ENCODE results near the gene DCAF11.

- no peak for TF ChIP-seq FOXP1 (IDR thresholded peaks at IDR 0.05)
- TF ChIP-seq FOXP1 (CRISPR knock-in tag; IDR thresholded peaks at IDR 0.05) = no peak
- no peak for TF ChIP-seq ZNF709 (CRISPR knock-in tag; IDR thresholded peaks at IDR 0.05)
- TF ChIP-seq CTCF (CRISPR knock-in tag; IDR thresholded peaks at IDR 0.05) = no peak
- no peak for TF ChIP-seq RAD51 (IDR thresholded peaks at IDR 0.05; ENCODE audit: borderline replicate concordance)
- no peak for TF ChIP-seq PRPF4 (IDR thresholded peaks at IDR 0.05; ENCODE audit: low read depth, low read length, poor library complexity, severe bottlenecking)
- TF ChIP-seq SP1 (IDR thresholded peaks at IDR 0.05) = peak; percentile 53; the same call in 1 of the 2 replicates
- no peak; the same call in 1 of the 2 replicates for TF ChIP-seq SP1 (CRISPR knock-in tag; IDR thresholded peaks at IDR 0.05)
- TF ChIP-seq ETS1 (CRISPR knock-in tag; IDR thresholded peaks at IDR 0.05) = no peak
Measured at GRCh38 chr14:24136684-24137528, 22.3 kb downstream of the DCAF11 start.
